Natural killer cell (primary cell): Measurements from ENCODE around the gene RUVBL2. TPM values are rescaled to one million over a fixed set of nuclear protein-coding genes. Genes with fewer than 3 reads are reported as not detected.
A peak's percentile ranks its signal among the peaks of the same experiment; 100 is the strongest.
"Not testable (repeated sequence)": the region's sequence is repeated elsewhere in the genome, so short reads cannot be mapped to it uniquely, and the experiment has no call there.

ENCODE experiments used
- ATAC-seq, 3 donors: fragments of 150-1000 bp in 2 of 3; fragments of 200-7000 bp in 1 of 3; cut with Tn5 transposase; 1 replicate in 1 of 3; 2 replicates in 2 of 3; pipeline ENCODE4 v1.10.0; 2021; ENCODE audit warnings: mild to moderate bottlenecking in 2 of 3, moderate library complexity in 2 of 3
- DNase-seq, 2 donors: peaks; one replicate each; pipeline versions ENCODE4 v3.0.0 to v3.0.0-alpha.2; 2013 to 2021; ENCODE audit warnings: mixed read lengths in 1 of 2
- H3K27ac ChIP-seq: one replicate; pipeline ENCODE4 v1.5.1; 2013; ENCODE audit warnings: mild to moderate bottlenecking, low read length
- H3K27me3 ChIP-seq: one replicate; pipeline ENCODE4 v1.6.1; 2013; ENCODE audit warnings: low read length; ENCODE audit not compliant: control insufficient read depth, insufficient read depth
- H3K36me3 ChIP-seq: one replicate; pipeline ENCODE4 v1.6.1; 2013; ENCODE audit warnings: low read length; ENCODE audit not compliant: control insufficient read depth, insufficient read depth
- H3K4me1 ChIP-seq: one replicate; pipeline ENCODE4 v1.6.1; 2013; ENCODE audit warnings: low read length; ENCODE audit not compliant: control insufficient read depth, insufficient read depth
- H3K4me3 ChIP-seq: one replicate; pipeline ENCODE4 v1.5.1; 2013; ENCODE audit warnings: low read length
- H3K9me3 ChIP-seq: one replicate; pipeline ENCODE4 v1.6.1; 2013; ENCODE audit warnings: low read length; ENCODE audit not compliant: control insufficient read depth, insufficient read depth
- H3K27ac Mint-ChIP-seq, 2 donors: one replicate each; pipeline ENCODE4 v1.8.0; 2022; ENCODE audit warnings: mild to moderate bottlenecking in 2 of 2, mixed read lengths in 2 of 2, moderate library complexity in 1 of 2
- H3K27me3 Mint-ChIP-seq, 2 donors: one replicate each; pipeline ENCODE4 v1.8.0; 2022; ENCODE audit warnings: low read depth in 2 of 2, mixed read lengths in 2 of 2
- H3K36me3 Mint-ChIP-seq: one replicate; pipeline ENCODE4 v1.8.0; 2022; ENCODE audit warnings: mixed read lengths
- H3K4me1 Mint-ChIP-seq, 2 donors: one replicate each; pipeline ENCODE4 v1.8.0; 2022; ENCODE audit warnings: mixed read lengths in 2 of 2
- H3K4me3 Mint-ChIP-seq: one replicate; pipeline ENCODE4 v1.8.0; 2022; ENCODE audit warnings: mild to moderate bottlenecking, moderate library complexity, mixed read lengths
- H3K9me3 Mint-ChIP-seq, 2 donors: one replicate each; pipeline ENCODE4 v1.8.0; 2022; ENCODE audit warnings: mixed read lengths in 2 of 2
- WGBS: methylation state at CpG from one replicate; pipeline ENCODE4 v1.1.7; 2013; ENCODE audit warnings: missing lambda C conversion rate; ENCODE audit not compliant: insufficient coverage; 5-methylcytosine and 5-hydroxymethylcytosine counted together
- intact Hi-C: fragments of 100-400 bp; cut with micrococcal nuclease; formaldehyde crosslinking; loops from one replicate; pipeline ENCODE4 v1.14.2; 2022
- total RNA-seq, 4 donors: library from RNA; stranded (reverse); fragments of 120-200 nt in 1 of 4; gene quantifications; one replicate each; pipeline versions ENCODE4 v1.2.3 to v1.2.4, GENCODE V29; 2013 to 2022
- TF ChIP-seq, protein P1 (sequence below): fragments of 200-600 bp; IDR thresholded peaks from one replicate; pipeline ENCODE4 v1.8.0; 2022; ENCODE audit warnings: antibody characterized with exemption

Gene RUVBL2
- total RNA-seq, 3 donors from 2014 or later (not counting 1 experiment from before 2014, with no cell fraction given) = 23.6 to 28.3 (median 26.5) TPM

DNA sequence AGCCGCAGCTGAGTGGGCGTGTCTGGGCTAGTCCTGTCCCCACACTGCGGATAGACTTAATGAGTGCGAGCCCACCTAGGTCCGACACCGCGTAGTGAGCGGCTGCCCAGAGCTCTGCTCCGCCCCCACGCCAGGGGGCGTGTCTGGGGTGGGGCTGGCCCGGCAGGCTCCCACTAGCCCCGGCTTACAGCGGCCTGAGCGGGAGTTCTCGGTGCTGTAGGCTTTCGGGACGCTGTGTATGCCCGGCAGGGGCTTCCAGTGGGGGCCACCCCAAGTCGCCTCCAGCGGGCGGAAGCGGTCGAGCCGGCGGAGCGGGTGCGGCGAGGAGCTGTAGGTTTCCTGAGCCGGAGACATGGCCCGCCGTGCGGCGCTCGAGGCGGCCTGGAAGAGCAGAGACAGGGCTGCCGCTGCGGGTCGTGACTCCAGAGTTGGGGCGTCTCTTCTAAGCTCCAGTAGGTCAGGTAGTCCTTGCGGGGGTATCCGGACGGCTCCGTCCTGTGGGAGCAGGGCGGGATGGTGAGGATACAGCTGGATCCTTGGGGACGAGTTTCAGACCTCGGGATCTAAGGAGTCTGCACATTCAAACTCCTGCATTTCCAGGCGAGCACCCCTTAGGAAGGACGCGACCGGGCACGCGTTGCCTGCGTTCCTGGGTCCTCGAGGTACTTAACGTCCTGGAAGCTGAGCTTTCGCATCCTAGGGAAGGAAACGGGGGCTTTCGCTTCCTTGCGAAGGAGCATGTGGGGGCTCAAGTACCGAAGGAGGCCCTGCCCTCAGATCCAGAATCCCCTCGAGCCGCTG is 62.6 kb downstream of the RUVBL2 start:
- peak; percentile 48 to 69 for DNase-seq
- Histone ChIP-seq H3K4me3 (peak overlapping the region; percentile 47), H3K36me3 (no peaks in the 10 kb centered on the region), H3K9me3 (no peaks in the 10 kb centered on the region), H3K27ac (no peak overlapping the region), H3K27me3 (peaks cover 30% of the 10 kb centered on the region), H3K4me1 (peaks cover 26% of the 10 kb centered on the region)
- WGBS = under 1% methylated on average over 63 of the region's 63 CpGs
- Mint-ChIP-seq H3K36me3 (no peaks in the 10 kb centered on the region), H3K4me1 (peaks cover 21 to 24% of the 10 kb centered on the region in 2 donors), H3K9me3 (no peaks in the 10 kb centered on the region), H3K4me3 (peak overlapping the region; percentile 87), H3K27ac (peak overlapping the region in 1 of 2 donors; percentile 59), H3K27me3 (peaks cover 35 to 39% of the 10 kb centered on the region in 2 donors)
- peak; percentile 71 to 78 (median 78) for ATAC-seq
- TF ChIP-seq, protein P1, sequence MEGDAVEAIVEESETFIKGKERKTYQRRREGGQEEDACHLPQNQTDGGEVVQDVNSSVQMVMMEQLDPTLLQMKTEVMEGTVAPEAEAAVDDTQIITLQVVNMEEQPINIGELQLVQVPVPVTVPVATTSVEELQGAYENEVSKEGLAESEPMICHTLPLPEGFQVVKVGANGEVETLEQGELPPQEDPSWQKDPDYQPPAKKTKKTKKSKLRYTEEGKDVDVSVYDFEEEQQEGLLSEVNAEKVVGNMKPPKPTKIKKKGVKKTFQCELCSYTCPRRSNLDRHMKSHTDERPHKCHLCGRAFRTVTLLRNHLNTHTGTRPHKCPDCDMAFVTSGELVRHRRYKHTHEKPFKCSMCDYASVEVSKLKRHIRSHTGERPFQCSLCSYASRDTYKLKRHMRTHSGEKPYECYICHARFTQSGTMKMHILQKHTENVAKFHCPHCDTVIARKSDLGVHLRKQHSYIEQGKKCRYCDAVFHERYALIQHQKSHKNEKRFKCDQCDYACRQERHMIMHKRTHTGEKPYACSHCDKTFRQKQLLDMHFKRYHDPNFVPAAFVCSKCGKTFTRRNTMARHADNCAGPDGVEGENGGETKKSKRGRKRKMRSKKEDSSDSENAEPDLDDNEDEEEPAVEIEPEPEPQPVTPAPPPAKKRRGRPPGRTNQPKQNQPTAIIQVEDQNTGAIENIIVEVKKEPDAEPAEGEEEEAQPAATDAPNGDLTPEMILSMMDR = no peak
- intact Hi-C loops = no loop called here

DNA sequence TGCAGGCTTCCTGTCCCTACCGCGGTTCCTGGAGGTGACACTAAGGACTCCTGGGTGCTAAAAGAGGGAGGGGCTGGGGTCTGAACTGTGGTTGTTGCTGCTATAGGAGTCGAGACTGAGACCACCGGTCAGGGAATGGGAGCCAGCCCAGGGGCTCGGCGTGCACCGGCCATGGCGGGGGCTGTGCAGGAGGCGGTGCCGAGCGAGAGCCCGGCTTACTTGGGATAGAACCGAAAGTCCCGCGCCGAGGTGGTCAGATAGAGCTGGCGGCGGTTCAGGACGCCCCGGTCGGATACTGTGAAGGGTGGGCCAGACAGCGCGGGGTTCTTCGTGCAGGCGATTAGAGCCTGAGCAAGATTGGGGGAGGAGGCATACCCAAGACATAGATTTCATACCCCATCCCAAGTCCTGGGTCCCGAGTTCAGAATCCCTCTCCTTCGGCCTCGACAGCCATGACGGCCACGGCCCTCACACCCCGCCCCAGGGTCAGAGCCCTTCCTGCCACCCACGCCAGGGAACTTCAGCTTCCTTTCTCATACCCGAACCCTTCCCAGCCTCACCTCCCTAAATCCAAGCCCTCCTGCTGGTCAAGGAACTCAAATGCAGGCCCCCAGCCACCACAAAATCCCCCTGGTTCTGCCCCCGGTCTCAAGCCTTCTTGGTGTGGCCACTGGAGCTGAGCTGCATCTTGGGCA is 63.4 kb downstream of the RUVBL2 start:
- H3K27ac ChIP-seq, H3K9me3 Mint-ChIP-seq, H3K36me3 ChIP-seq, H3K9me3 ChIP-seq, DNase-seq, intact Hi-C loops, H3K36me3 Mint-ChIP-seq: not testable (repeated sequence)
- peak; percentile 28 to 42 (median 37) for ATAC-seq
- H3K4me1 Mint-ChIP-seq = peaks cover 21 to 24% of the 10 kb centered on the region in 2 donors
- peaks cover 35 to 40% of the 10 kb centered on the region in 2 donors for H3K27me3 Mint-ChIP-seq
- H3K4me3 Mint-ChIP-seq = peak overlapping the region; percentile 87
- peak overlapping the region; percentile 47 for H3K4me3 ChIP-seq
- WGBS = 2% methylated on average over 34 of the region's 34 CpGs
- H3K27me3 ChIP-seq = peaks cover 30% of the 10 kb centered on the region
- peaks cover 26% of the 10 kb centered on the region for H3K4me1 ChIP-seq
- H3K27ac Mint-ChIP-seq = peak overlapping the region in 1 of 2 donors; percentile 59

DNA sequence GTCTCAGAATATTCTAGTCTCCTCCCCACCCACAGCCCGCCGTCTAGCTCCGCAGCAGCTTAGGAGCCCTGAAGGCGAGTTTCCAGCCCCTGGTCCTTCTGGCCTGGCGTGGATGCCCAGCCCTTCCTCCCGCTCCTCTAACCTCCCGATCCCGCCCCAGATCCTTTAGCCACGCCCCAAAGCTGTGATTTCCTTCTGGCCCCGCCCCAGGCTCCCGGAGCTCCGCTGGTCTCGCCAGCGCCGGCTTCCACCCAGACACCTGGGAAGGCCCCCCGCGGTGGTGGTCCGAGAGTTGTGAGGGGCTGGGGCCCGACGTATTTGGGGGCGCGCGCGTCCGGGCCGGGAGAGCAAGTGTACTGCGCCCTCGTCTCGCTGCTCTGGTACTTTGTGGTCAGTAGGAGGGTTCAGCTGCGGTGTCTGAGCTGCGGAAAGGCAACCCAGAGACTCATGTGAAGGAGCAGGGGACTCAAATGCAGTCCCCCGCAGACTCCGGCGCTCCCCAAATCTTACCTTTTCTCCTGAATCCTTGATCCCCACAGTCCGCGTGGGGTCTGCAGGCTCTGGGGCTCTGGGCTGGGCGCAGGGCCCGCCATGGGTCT is 64.0 kb downstream of the RUVBL2 start, which contains the start of gene CGB7:
CGB7 (minus strand) TSS at position 114 of the 599 bp plus-strand sequence. CDS start 2,374 bp downstream, outside the sequence.
- TF ChIP-seq, protein P1 = no peak
- intact Hi-C loops = no loop called here
- Mint-ChIP-seq H3K4me3 (peak within 1 kb of the TSS; percentile 87), H3K27ac (peak within 1 kb of the TSS in 1 of 2 donors; percentile 59), H3K27me3 (peaks cover 35 to 40% of the 10 kb centered on the region in 2 donors), H3K4me1 (peaks cover 21 to 24% of the 10 kb centered on the region in 2 donors), H3K9me3 (no peaks in the 10 kb centered on the region), H3K36me3 (no peaks in the 10 kb centered on the region)
- WGBS = 5% methylated on average over 38 of the region's 38 CpGs
- no peaks in the 10 kb centered on the region for H3K9me3 ChIP-seq
- peaks cover 30% of the 10 kb centered on the region for H3K27me3 ChIP-seq
- H3K27ac ChIP-seq = no peak within 1 kb of the TSS
- peak in 2 of 3 donors; percentile 11 to 34 for ATAC-seq
- no peaks in the 10 kb centered on the region for H3K36me3 ChIP-seq
- peak within 1 kb of the TSS; percentile 47 for H3K4me3 ChIP-seq
- H3K4me1 ChIP-seq = peaks cover 26% of the 10 kb centered on the region
- DNase-seq = peak in 1 of 2 donors; percentile 54
